Omental fat pad (tissue), 4 donors: Measurements from ENCODE around the gene CPN1. TPM values are rescaled to one million over a fixed set of nuclear protein-coding genes. Genes with fewer than 3 reads are reported as not detected.

ENCODE experiments used
- ATAC-seq: fragments of 150-250 bp; one replicate; pipeline ENCODE4 v1.9.1; 2016; ENCODE audit warnings: mild to moderate bottlenecking, moderate library complexity; ENCODE audit not compliant: low FRiP score
- DNase-seq: peaks from one replicate; pipeline ENCODE4 v3.0.0-alpha.2; 2019; ENCODE audit warnings: low spot score
- CTCF ChIP-seq, 3 donors: fragments of 450-650 bp; IDR thresholded peaks; one replicate each; pipeline ENCODE4 v1.5.1; 2016 to 2017; ENCODE audit warnings: antibody characterized with exemption in 3 of 3, mild to moderate bottlenecking in 3 of 3, moderate library complexity in 2 of 3
- total RNA-seq, 4 donors: library from RNA; depleted of rRNA; stranded (reverse); fragments of >200 nt; gene quantifications; one replicate each; pipeline ENCODE4 v1.1.0, GENCODE V29; 2016

CPN1 gene
- total RNA-seq, 4 donors from 2014 or later, result not detected

- TF ChIP-seq CTCF (IDR thresholded peaks at IDR 0.05), result no peak
- no peak for ATAC-seq
- DNase-seq, result no peak
Observed at GRCh38 chr10:100076750-100077149, 4.9 kb downstream of the CPN1 start.

- no peak for TF ChIP-seq CTCF (IDR thresholded peaks at IDR 0.05)
- no peak for DNase-seq
- ATAC-seq, result no peak
Observed at GRCh38 chr10:100075426-100076220, 6.0 kb downstream of the CPN1 start.

GRCh38 chr10:100072514-100072913, 9.2 kb downstream of the CPN1 start:
- DNase-seq, result no peak
- no peak for TF ChIP-seq CTCF (IDR thresholded peaks at IDR 0.05)
- no peak for ATAC-seq

- ATAC-seq, result no peak
- DNase-seq, result no peak
- TF ChIP-seq CTCF (IDR thresholded peaks at IDR 0.05), result no peak
Observed at GRCh38 chr10:100071529-100071928, 10.1 kb downstream of the CPN1 start.

- no peak for TF ChIP-seq CTCF (IDR thresholded peaks at IDR 0.05)
- DNase-seq, result no peak
- no peak for ATAC-seq
Observed at GRCh38 chr10:100067466-100067865, 14.2 kb downstream of the CPN1 start.

- ATAC-seq, result no peak
Observed at GRCh38 chr10:100065084-100065660, 16.5 kb downstream of the CPN1 start.

More at GRCh38 chr10:100065084-100065660, 16.5 kb downstream of the CPN1 start:
- no peak for TF ChIP-seq CTCF (IDR thresholded peaks at IDR 0.05)
- DNase-seq, result no peak
